Activated naive CD4-positive, alpha-beta T cell treated with anti-CD3 and anti-CD28 coated beads for 36 hours (primary cell): ENCODE data around the gene DENND2A. TPM values are rescaled to one million over a fixed set of nuclear protein-coding genes. Genes with fewer than 3 reads are reported as not detected.
"Not testable (repeated sequence)": the region's sequence is repeated elsewhere in the genome, so short reads cannot be mapped to it uniquely, and the experiment has no call there.

ENCODE experiments used
- CTCF ChIA-PET: fragments of 350-600 bp; sonication (Branson Sonifier 250); formaldehyde crosslinking; loops from one replicate; lab custom pipeline; 2021; ENCODE audit warnings: antibody characterized with exemption; lab: Charles Lee
- DNase-seq: peaks from one replicate; pipeline ENCODE4 v3.0.0-alpha.2; 2020
- H3K27ac Mint-ChIP-seq: one replicate; pipeline ENCODE4 v1.8.0; 2021; ENCODE audit warnings: mild to moderate bottlenecking, mixed read lengths
- H3K27me3 Mint-ChIP-seq: one replicate; pipeline ENCODE4 v1.8.0; 2021; ENCODE audit warnings: low read depth, mixed read lengths
- H3K36me3 Mint-ChIP-seq: one replicate; pipeline ENCODE4 v1.8.0; 2021; ENCODE audit warnings: low read depth, mixed read lengths
- H3K4me1 Mint-ChIP-seq: one replicate; pipeline ENCODE4 v1.8.0; 2021; ENCODE audit warnings: low read depth, mixed read lengths
- H3K4me3 Mint-ChIP-seq: one replicate; pipeline ENCODE4 v1.8.0; 2021; ENCODE audit warnings: mild to moderate bottlenecking, moderate library complexity, mixed read lengths
- H3K9me3 Mint-ChIP-seq: one replicate; pipeline ENCODE4 v1.8.0; 2021; ENCODE audit warnings: mixed read lengths
- intact Hi-C: fragments of 100-400 bp; cut with micrococcal nuclease; formaldehyde crosslinking; loops from one replicate; pipeline ENCODE4 v1.15.1; 2023
- total RNA-seq, 2 experiments: library from RNA; stranded (reverse); gene quantifications; one replicate each; pipeline ENCODE4 v1.2.3, GENCODE V29; 2021

The DENND2A gene
- total RNA-seq, 2 experiments from 2014 or later = not detected

DNA sequence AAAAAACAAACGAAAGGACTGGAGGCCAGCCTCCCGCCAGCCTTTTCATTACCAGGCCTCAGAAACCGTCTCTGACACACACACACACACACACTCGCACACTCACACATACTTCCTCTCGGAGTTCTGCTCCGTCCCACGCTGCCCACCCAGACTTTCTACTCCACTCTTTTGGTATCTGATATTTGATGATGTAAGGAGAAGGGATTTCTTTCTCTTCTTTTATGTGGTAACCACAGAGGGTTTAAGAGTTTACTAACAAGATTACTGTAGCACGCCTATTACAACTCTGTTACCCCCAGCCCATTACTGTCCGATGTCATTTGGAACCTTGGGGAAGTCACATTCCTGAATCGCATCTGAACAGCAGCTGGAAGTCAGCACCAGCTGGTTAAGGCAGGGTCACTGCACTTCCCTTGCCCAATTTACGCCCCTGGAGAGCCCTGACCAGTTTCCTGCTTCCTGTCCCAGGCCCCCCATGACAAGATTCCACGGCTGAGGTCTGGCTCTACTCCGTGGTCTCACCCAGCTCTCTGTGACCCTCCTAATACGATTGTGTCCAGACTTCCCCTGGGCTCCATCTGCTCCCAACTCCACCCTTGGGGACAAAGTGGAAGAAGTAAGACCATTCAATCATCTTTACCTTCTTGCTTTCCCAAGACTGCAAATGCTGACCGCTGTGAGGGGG, 1.1 kb downstream of the DENND2A start:
- Mint-ChIP-seq H3K4me1 (peaks cover 15% of the 10 kb centered on the region), H3K9me3 (no peaks in the 10 kb centered on the region), H3K4me3 (peak overlapping the region; percentile 73), H3K27ac (no peak overlapping the region), H3K36me3 (no peaks in the 10 kb centered on the region), H3K27me3 (peaks cover 54% of the 10 kb centered on the region)
- peak; percentile 31 for DNase-seq
- CTCF ChIA-PET = no interaction called here
- intact Hi-C loops = no loop called here

- Mint-ChIP-seq H3K4me3 (no peak overlapping the region), H3K36me3 (no peaks in the 10 kb centered on the region), H3K4me1 (peaks cover 15% of the 10 kb centered on the region), H3K9me3 (no peaks in the 10 kb centered on the region), H3K27ac (no peak overlapping the region), H3K27me3 (peaks cover 47% of the 10 kb centered on the region)
- intact Hi-C loops = no loop called here
- CTCF ChIA-PET = no interaction called here
- no peak for DNase-seq
Observed at GRCh38 chr7:140638173-140638791, 2.3 kb downstream of the DENND2A start.

DNA sequence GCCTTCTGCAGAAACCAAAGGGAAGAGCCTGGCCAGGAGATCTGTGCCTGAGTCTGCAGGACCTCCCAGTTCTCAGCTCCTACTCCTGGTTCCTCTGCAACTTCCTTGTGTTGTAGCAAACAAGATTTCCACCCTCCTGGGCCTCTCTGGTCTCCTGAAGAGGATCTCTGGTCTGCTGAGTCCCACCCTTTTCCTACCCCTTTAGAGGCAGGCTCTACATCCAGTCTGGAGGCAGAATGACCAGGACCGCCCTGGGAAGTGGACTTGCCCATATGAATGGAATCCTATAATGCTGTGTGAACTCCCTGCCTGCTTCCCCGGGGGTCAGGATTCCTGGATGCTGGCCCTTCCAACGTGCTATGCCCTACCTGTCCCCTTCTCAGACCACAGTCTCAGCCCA, 3.2 kb downstream of the DENND2A start:
- Mint-ChIP-seq H3K36me3 (no peaks in the 10 kb centered on the region), H3K4me1 (peaks cover 15% of the 10 kb centered on the region), H3K27ac (no peak overlapping the region), H3K4me3 (no peak overlapping the region), H3K9me3 (no peaks in the 10 kb centered on the region), H3K27me3 (peaks cover 45% of the 10 kb centered on the region)
- no peak for DNase-seq
- intact Hi-C loops = no loop called here
- CTCF ChIA-PET = no interaction called here

DNA sequence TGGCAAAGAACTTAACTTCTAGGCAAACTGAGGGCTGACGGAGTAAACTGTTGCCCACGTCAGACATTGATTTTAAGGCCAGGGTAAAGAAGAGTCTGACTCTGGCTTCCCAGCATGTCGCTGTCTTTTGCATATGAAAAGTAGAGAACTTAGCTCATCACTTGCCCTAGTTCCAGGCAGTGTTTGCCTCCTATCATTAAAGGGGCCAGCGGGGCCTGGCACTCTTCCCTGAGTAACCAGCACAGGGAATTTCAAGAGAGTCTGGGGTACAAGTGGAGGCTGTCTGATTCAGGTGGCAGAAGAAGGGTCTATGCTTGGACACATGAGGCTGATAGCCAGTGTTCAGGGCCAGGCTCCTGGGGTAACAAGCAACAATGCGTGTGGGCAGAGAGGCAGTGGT, 4.8 kb downstream of the DENND2A start:
- no peak overlapping the region for H3K4me3 Mint-ChIP-seq
- H3K4me1 Mint-ChIP-seq = peaks cover 11% of the 10 kb centered on the region
- intact Hi-C loops = no loop called here
- H3K9me3 Mint-ChIP-seq = no peaks in the 10 kb centered on the region
- DNase-seq = no peak
- no peaks in the 10 kb centered on the region for H3K36me3 Mint-ChIP-seq
- no peak overlapping the region for H3K27ac Mint-ChIP-seq
- CTCF ChIA-PET = no interaction called here
- peaks cover 36% of the 10 kb centered on the region for H3K27me3 Mint-ChIP-seq

GRCh38 chr7:140635345-140635744, 5.3 kb downstream of the DENND2A start:
- no peak overlapping the region for H3K27ac Mint-ChIP-seq
- H3K27me3 Mint-ChIP-seq = peaks cover 36% of the 10 kb centered on the region
- CTCF ChIA-PET = no interaction called here

GRCh38 chr7:140631602-140632001, 9.0 kb downstream of the DENND2A start:
- peaks cover 3% of the 10 kb centered on the region for H3K4me1 Mint-ChIP-seq
- H3K27ac Mint-ChIP-seq = no peak overlapping the region
- H3K4me3 Mint-ChIP-seq = no peak overlapping the region
- no peaks in the 10 kb centered on the region for H3K36me3 Mint-ChIP-seq
- DNase-seq = no peak
- intact Hi-C loops = no loop called here
- peaks cover 8% of the 10 kb centered on the region for H3K27me3 Mint-ChIP-seq
- H3K9me3 Mint-ChIP-seq = no peaks in the 10 kb centered on the region
- CTCF ChIA-PET = no interaction called here

More at GRCh38 chr7:140635345-140635744, 5.3 kb downstream of the DENND2A start:
- no peak for DNase-seq
- peaks cover 11% of the 10 kb centered on the region for H3K4me1 Mint-ChIP-seq
- H3K9me3 Mint-ChIP-seq = no peaks in the 10 kb centered on the region
- intact Hi-C loops = no loop called here
- H3K36me3 Mint-ChIP-seq = no peaks in the 10 kb centered on the region
- no peak overlapping the region for H3K4me3 Mint-ChIP-seq

- peaks cover 3% of the 10 kb centered on the region for H3K27me3 Mint-ChIP-seq
- no peaks in the 10 kb centered on the region for H3K36me3 Mint-ChIP-seq
- peaks cover 3% of the 10 kb centered on the region for H3K4me1 Mint-ChIP-seq
- intact Hi-C loops = no loop called here
- CTCF ChIA-PET = no interaction called here
- H3K27ac Mint-ChIP-seq = no peak overlapping the region
- H3K4me3 Mint-ChIP-seq = no peak overlapping the region
- no peaks in the 10 kb centered on the region for H3K9me3 Mint-ChIP-seq
- DNase-seq = no peak
Observed at GRCh38 chr7:140631021-140631420, 9.6 kb downstream of the DENND2A start.

- no peaks in the 10 kb centered on the region for H3K27me3 Mint-ChIP-seq
- H3K36me3 Mint-ChIP-seq = no peaks in the 10 kb centered on the region
- H3K9me3 Mint-ChIP-seq = no peaks in the 10 kb centered on the region
- intact Hi-C loops = no loop called here
- H3K4me1 Mint-ChIP-seq = peaks cover 3% of the 10 kb centered on the region
- CTCF ChIA-PET = no interaction called here
- H3K4me3 Mint-ChIP-seq = no peak overlapping the region
- no peak overlapping the region for H3K27ac Mint-ChIP-seq
- DNase-seq = no peak
Observed at GRCh38 chr7:140625908-140626868, 14.4 kb downstream of the DENND2A start.

DNA sequence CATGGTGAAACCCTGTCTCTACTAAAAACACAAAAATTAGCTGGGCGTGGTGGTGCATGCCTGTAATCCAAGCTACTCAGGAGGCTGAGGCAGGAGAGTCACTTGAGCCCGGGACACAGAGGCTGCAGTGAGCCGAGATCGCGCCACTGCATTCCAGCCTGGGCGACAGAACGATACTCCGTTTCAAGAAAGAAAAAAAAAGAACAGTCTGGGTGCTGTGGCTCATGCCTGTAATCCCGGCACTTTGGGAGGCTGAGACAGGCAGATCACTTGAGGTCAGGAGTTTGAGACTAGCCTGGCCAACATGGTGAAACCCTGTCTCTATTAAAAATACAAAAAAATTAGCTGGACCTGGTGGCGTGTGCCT, 15.4 kb downstream of the DENND2A start:
- H3K36me3 Mint-ChIP-seq, DNase-seq, intact Hi-C loops, H3K4me3 Mint-ChIP-seq, CTCF ChIA-PET, H3K27me3 Mint-ChIP-seq, H3K9me3 Mint-ChIP-seq, H3K4me1 Mint-ChIP-seq, H3K27ac Mint-ChIP-seq: not testable (repeated sequence)

GRCh38 chr7:140624392-140625191, 16.0 kb downstream of the DENND2A start:
- intact Hi-C loops = no loop called here
- no peaks in the 10 kb centered on the region for H3K9me3 Mint-ChIP-seq
- no peak for DNase-seq
- H3K36me3 Mint-ChIP-seq = no peaks in the 10 kb centered on the region
- H3K27me3 Mint-ChIP-seq = no peaks in the 10 kb centered on the region
- H3K4me1 Mint-ChIP-seq = peaks cover 3% of the 10 kb centered on the region
- H3K27ac Mint-ChIP-seq = no peak overlapping the region
- H3K4me3 Mint-ChIP-seq = no peak overlapping the region
- CTCF ChIA-PET = no interaction called here

GRCh38 chr7:140623980-140624379, 16.6 kb downstream of the DENND2A start:
- no peak overlapping the region for H3K4me3 Mint-ChIP-seq

More at GRCh38 chr7:140623980-140624379, 16.6 kb downstream of the DENND2A start:
- CTCF ChIA-PET = no interaction called here
- DNase-seq = no peak
- H3K27ac Mint-ChIP-seq = peak overlapping the region; percentile 5
- H3K36me3 Mint-ChIP-seq = no peaks in the 10 kb centered on the region
- intact Hi-C loops = no loop called here
- no peaks in the 10 kb centered on the region for H3K27me3 Mint-ChIP-seq
- H3K9me3 Mint-ChIP-seq = no peaks in the 10 kb centered on the region
- H3K4me1 Mint-ChIP-seq = peaks cover 3% of the 10 kb centered on the region
